HG03280 (cell line): ENCODE measurements around the gene TBC1D24.
"Not testable (repeated sequence)": the region's sequence is repeated elsewhere in the genome, so short reads cannot be mapped to it uniquely, and the experiment has no call there.

Experiments
- ATAC-seq: cut with Tn5 transposase; IDR thresholded peaks from one replicate; pipeline ENCODE4 v1.9.1; 2021; ENCODE audit warnings: mild to moderate bottlenecking, moderate library complexity; ENCODE audit not compliant: unreplicated experiment

The TBC1D24 gene

GRCh38 chr16:2474877-2475412 lies at the start of gene TBC1D24:
Gene TBC1D24, plus strand, starts transcription at chr16:2475127. Its CDS starts 21,022 bp downstream, at chr16:2496149.
- peak; percentile 62 for ATAC-seq

GRCh38 chr16:2425825-2426430 lies 49.0 kb upstream of the TBC1D24 start:
- ATAC-seq = no peak

- ATAC-seq = no peak
Observed at GRCh38 chr16:2426941-2427361, 48.0 kb upstream of the TBC1D24 start.

GRCh38 chr16:2427526-2427925 lies 47.4 kb upstream of the TBC1D24 start:
- no peak for ATAC-seq

GRCh38 chr16:2428051-2428783 lies 46.7 kb upstream of the TBC1D24 start:
- no peak for ATAC-seq

- ATAC-seq = no peak
Observed at GRCh38 chr16:2428784-2429033, 46.2 kb upstream of the TBC1D24 start.

- peak; percentile 91 for ATAC-seq
Observed at GRCh38 chr16:2429034-2429770, 45.7 kb upstream of the TBC1D24 start, which contains the start of gene CCNF. Gene CCNF, plus strand, starts transcription at chr16:2429447. Its CDS starts 35 bp downstream, at chr16:2429482.

- ATAC-seq = peak; percentile 2
Observed at GRCh38 chr16:2429771-2430663, 44.9 kb upstream of the TBC1D24 start.

GRCh38 chr16:2432286-2432685 lies 42.6 kb upstream of the TBC1D24 start:
- ATAC-seq = no peak

GRCh38 chr16:2432801-2433505 lies 42.0 kb upstream of the TBC1D24 start:
- ATAC-seq = no peak

- not testable (repeated sequence) for ATAC-seq
Observed at GRCh38 chr16:2435236-2435635, 39.7 kb upstream of the TBC1D24 start.

GRCh38 chr16:2436110-2436509 lies 38.8 kb upstream of the TBC1D24 start:
- ATAC-seq = no peak

GRCh38 chr16:2437032-2437790 lies 37.7 kb upstream of the TBC1D24 start:
- no peak for ATAC-seq

- ATAC-seq = no peak
Observed at GRCh38 chr16:2438121-2438520, 36.8 kb upstream of the TBC1D24 start.

- ATAC-seq = no peak
Observed at GRCh38 chr16:2439598-2439997, 35.3 kb upstream of the TBC1D24 start.

- not testable (repeated sequence) for ATAC-seq
Observed at GRCh38 chr16:2441143-2441804, 33.7 kb upstream of the TBC1D24 start.

GRCh38 chr16:2443555-2443954 lies 31.4 kb upstream of the TBC1D24 start:
- no peak for ATAC-seq

- ATAC-seq = no peak
Observed at GRCh38 chr16:2447920-2448583, 26.9 kb upstream of the TBC1D24 start.
